SK-N-SH (cell line): ENCODE data around the gene RCOR3. TPM values are rescaled to one million over a fixed set of nuclear protein-coding genes. Genes with fewer than 3 reads are reported as not detected.

Experiments
- CTCF ChIA-PET: fragments of 300-600, 350-600 bp; formaldehyde crosslinking; extraction: SDS; loops from one replicate; lab custom pipeline; 2021; lab: Yijun Ruan, JAX
- POLR2A ChIA-PET: fragments of 350-600 bp; sonication (Branson Sonifier 250); formaldehyde crosslinking; extraction: SDS; loops from one replicate; lab custom pipeline; 2020; ENCODE audit warnings: antibody characterized with exemption, inconsistent platforms; lab: Yijun Ruan, JAX
- DNase-seq: peaks from one replicate; pipeline ENCODE4 v3.0.0; 2012
- H2AFZ ChIP-seq: fragments of 200-600 bp; sonication (generic); 2 replicates; pipeline ENCODE4 v1.8.1; 2016; ENCODE audit warnings: antibody characterized with exemption, mild to moderate bottlenecking, low read depth
- H3F3A ChIP-seq: fragments of 200-600 bp; sonication (generic); replicated peaks from 2 replicates; pipeline ENCODE3; 2016; ENCODE audit warnings: antibody characterized with exemption, mild to moderate bottlenecking; ENCODE audit not compliant: insufficient read depth
- H3K27ac ChIP-seq, 2 experiments: fragments of 200-500 bp in 1 of 2; fragments of 200-600 bp in 1 of 2; sonication (Bioruptor generic) in 1 of 2; sonication (generic), shearing (Covaris generic) in 1 of 2; 2 replicates each; pipeline versions ENCODE4 v1.5.1 to v1.6.1; 2014 to 2016; ENCODE audit warnings: low read depth in 2 of 2, inconsistent platforms in 1 of 2, low read length in 1 of 2, mild to moderate bottlenecking in 1 of 2, mixed read lengths in 1 of 2
- H3K27me3 ChIP-seq: fragments of 200-600 bp; sonication (generic), shearing (Covaris generic); 2 replicates; pipeline ENCODE4 v1.6.1; 2016; ENCODE audit warnings: mixed run types; ENCODE audit not compliant: insufficient read depth
- H3K36me3 ChIP-seq, 2 experiments: fragments of 200-500 bp in 1 of 2; fragments of 200-600 bp in 1 of 2; sonication (Bioruptor generic) in 1 of 2; sonication (generic) in 1 of 2; replicated peaks in 1 of 2; 2 replicates each; pipeline versions ENCODE3 to v1.5.1; 2014 to 2016; ENCODE audit warnings: low read length in 1 of 2, mild to moderate bottlenecking in 1 of 2; ENCODE audit not compliant: insufficient read depth in 2 of 2, control insufficient read depth in 1 of 2
- H3K4me1 ChIP-seq, 2 experiments: fragments of 200-500 bp in 1 of 2; fragments of 200-600 bp in 1 of 2; sonication (Bioruptor generic) in 1 of 2; sonication (generic), shearing (Covaris generic) in 1 of 2; 2 replicates each; pipeline versions ENCODE4 v1.5.1 to v1.6.1; 2014 to 2016; ENCODE audit warnings: low read depth in 1 of 2, low read length in 1 of 2, mixed run types in 1 of 2; ENCODE audit not compliant: insufficient read depth in 2 of 2, control insufficient read depth in 1 of 2
- H3K4me2 ChIP-seq: fragments of 200-600 bp; sonication (generic), shearing (Covaris generic); 2 replicates; pipeline ENCODE4 v1.6.1; 2017; ENCODE audit warnings: mixed run types
- H3K4me3 ChIP-seq, 2 experiments: fragments of 200-500 bp in 1 of 2; fragments of 200-600 bp in 1 of 2; sonication (Bioruptor generic) in 1 of 2; sonication (generic), shearing (Covaris generic) in 1 of 2; 2 replicates each; pipeline versions ENCODE4 v1.5.1 to v1.8.1; 2014 to 2016; ENCODE audit warnings: low read depth in 2 of 2, inconsistent platforms in 1 of 2, low read length in 1 of 2, mild to moderate bottlenecking in 1 of 2, mixed read lengths in 1 of 2, moderate library complexity in 1 of 2
- H3K79me2 ChIP-seq: fragments of 200-600 bp; sonication (generic); 2 replicates; pipeline ENCODE4 v1.8.1; 2017; ENCODE audit warnings: mild to moderate bottlenecking; ENCODE audit not compliant: insufficient read depth
- H3K9ac ChIP-seq: fragments of 200-600 bp; sonication (generic); 2 replicates; pipeline ENCODE4 v1.6.1; 2017; ENCODE audit warnings: mixed run types
- H3K9me2 ChIP-seq: fragments of 200-600 bp; sonication (generic); 2 replicates; pipeline ENCODE4 v1.6.1; 2017; ENCODE audit warnings: mixed run types
- H3K9me3 ChIP-seq: fragments of 200-600 bp; sonication (generic); 2 replicates; pipeline ENCODE4 v1.6.1; 2017; ENCODE audit warnings: mixed run types, mild to moderate bottlenecking, moderate library complexity
- H4K20me1 ChIP-seq: fragments of 200-600 bp; sonication (generic); 2 replicates; pipeline ENCODE4 v1.6.1; 2017; ENCODE audit warnings: mild to moderate bottlenecking, mixed run types; ENCODE audit not compliant: insufficient read depth
- CHD2 ChIP-seq: fragments of 150-350 bp; IDR thresholded peaks from 2 replicates; pipeline ENCODE4 v1.6.1; 2018; ENCODE audit warnings: low read length; ENCODE audit not compliant: partially characterized antibody
- CTCF ChIP-seq: fragments of 200-600 bp; sonication (generic); IDR thresholded peaks from 2 replicates; pipeline ENCODE4 v1.6.1; 2017; ENCODE audit warnings: antibody characterized with exemption, mild to moderate bottlenecking, moderate library complexity
- FOSL2 ChIP-seq: IDR thresholded peaks from 2 replicates; pipeline ENCODE4 v1.4.0; 2012; ENCODE audit warnings: low read depth, mild to moderate bottlenecking, moderate library complexity, borderline replicate concordance
- JUND ChIP-seq: IDR thresholded peaks from 2 replicates; pipeline ENCODE4 v1.4.0; 2012
- NFIC ChIP-seq: IDR thresholded peaks from 2 replicates; pipeline ENCODE4 v1.4.0; 2012; ENCODE audit warnings: borderline replicate concordance
- PBX3 ChIP-seq: IDR thresholded peaks from 2 replicates; pipeline ENCODE4; 2012
- TCF12 ChIP-seq: IDR thresholded peaks from 2 replicates; pipeline ENCODE4 v1.4.0; 2012
- USF1 ChIP-seq: IDR thresholded peaks from 2 replicates; pipeline ENCODE4 v1.4.0; 2012; ENCODE audit warnings: low read depth, borderline replicate concordance
- YY1 ChIP-seq: IDR thresholded peaks from 2 replicates; pipeline ENCODE4 v1.4.0; 2012; ENCODE audit warnings: low read depth, mild to moderate bottlenecking
- WGBS: methylation state at CpG from one replicate; pipeline ENCODE4 v1.1.6; 2017; ENCODE audit warnings: low lambda C conversion rate; 5-methylcytosine and 5-hydroxymethylcytosine counted together
- polyA plus RNA-seq, 3 experiments: library from polyadenylated mRNA; depleted of rRNA; stranded (reverse); fragments of >200 nt; gene quantifications; 2 replicates each; pipeline ENCODE4 v1.2.3, GENCODE V29; 2012
- TF ChIP-seq, protein P1 (sequence below): fragments of 150-350 bp; IDR thresholded peaks from 2 replicates; pipeline ENCODE4 v1.6.1; 2016; ENCODE audit warnings: mild to moderate bottlenecking, low read depth, low read length
- TF ChIP-seq, protein P2 (sequence below): fragments of 150-350 bp; IDR thresholded peaks from 2 replicates; pipeline ENCODE4 v1.6.1; 2017; ENCODE audit warnings: antibody characterized with exemption, low read length, low read depth, borderline replicate concordance
- TF ChIP-seq, protein P3 (sequence below): IDR thresholded peaks from 2 replicates; pipeline ENCODE4 v1.4.0; 2012; ENCODE audit warnings: low read depth
- TF ChIP-seq, protein P4 (sequence below): IDR thresholded peaks from 2 replicates; pipeline ENCODE4 v1.4.0; 2012; ENCODE audit warnings: low read depth, borderline replicate concordance

Gene RCOR3
- polyA plus RNA-seq, 1 of the 3 experiments (the other 2 are of a cell fraction) = 18.7 TPM

- TF ChIP-seq, protein P1, sequence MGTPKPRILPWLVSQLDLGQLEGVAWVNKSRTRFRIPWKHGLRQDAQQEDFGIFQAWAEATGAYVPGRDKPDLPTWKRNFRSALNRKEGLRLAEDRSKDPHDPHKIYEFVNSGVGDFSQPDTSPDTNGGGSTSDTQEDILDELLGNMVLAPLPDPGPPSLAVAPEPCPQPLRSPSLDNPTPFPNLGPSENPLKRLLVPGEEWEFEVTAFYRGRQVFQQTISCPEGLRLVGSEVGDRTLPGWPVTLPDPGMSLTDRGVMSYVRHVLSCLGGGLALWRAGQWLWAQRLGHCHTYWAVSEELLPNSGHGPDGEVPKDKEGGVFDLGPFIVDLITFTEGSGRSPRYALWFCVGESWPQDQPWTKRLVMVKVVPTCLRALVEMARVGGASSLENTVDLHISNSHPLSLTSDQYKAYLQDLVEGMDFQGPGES = no peak
- TF ChIP-seq, protein P2, sequence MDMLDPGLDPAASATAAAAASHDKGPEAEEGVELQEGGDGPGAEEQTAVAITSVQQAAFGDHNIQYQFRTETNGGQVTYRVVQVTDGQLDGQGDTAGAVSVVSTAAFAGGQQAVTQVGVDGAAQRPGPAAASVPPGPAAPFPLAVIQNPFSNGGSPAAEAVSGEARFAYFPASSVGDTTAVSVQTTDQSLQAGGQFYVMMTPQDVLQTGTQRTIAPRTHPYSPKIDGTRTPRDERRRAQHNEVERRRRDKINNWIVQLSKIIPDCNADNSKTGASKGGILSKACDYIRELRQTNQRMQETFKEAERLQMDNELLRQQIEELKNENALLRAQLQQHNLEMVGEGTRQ = no peak
- no peak for TF ChIP-seq CHD2
- TF ChIP-seq YY1 = no peak
- TF ChIP-seq FOSL2 = no peak
- TF ChIP-seq CTCF = no peak
- no peak for TF ChIP-seq USF1
- no peak for TF ChIP-seq TCF12
Observed at GRCh38 chr1:211285196-211285595, 26.0 kb downstream of the RCOR3 start (continued).

GRCh38 chr1:211287218-211287617, 28.1 kb downstream of the RCOR3 start:
- H3K9ac ChIP-seq = no peak overlapping the region
- POLR2A ChIA-PET = no interaction called here
- DNase-seq = no peak
- peaks cover 5% of the 10 kb centered on the region for H3F3A ChIP-seq
- no peak overlapping the region for H3K4me3 ChIP-seq
- no peak overlapping the region for H2AFZ ChIP-seq
- H3K9me3 ChIP-seq = no peaks in the 10 kb centered on the region
- no peaks in the 10 kb centered on the region for H3K4me1 ChIP-seq
- H3K9me2 ChIP-seq = no peaks in the 10 kb centered on the region
- peaks cover 7% of the 10 kb centered on the region; the same call in 1 of the 2 replicates for H3K79me2 ChIP-seq
- WGBS = 95% methylated on average over 3 of the region's 3 CpGs
- TF ChIP-seq PBX3 (no peak), NFIC (no peak), JUND (no peak), CHD2 (no peak), TCF12 (no peak)
- TF ChIP-seq, protein P3, sequence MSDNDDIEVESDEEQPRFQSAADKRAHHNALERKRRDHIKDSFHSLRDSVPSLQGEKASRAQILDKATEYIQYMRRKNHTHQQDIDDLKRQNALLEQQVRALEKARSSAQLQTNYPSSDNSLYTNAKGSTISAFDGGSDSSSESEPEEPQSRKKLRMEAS = no peak
- TF ChIP-seq, protein P4, sequence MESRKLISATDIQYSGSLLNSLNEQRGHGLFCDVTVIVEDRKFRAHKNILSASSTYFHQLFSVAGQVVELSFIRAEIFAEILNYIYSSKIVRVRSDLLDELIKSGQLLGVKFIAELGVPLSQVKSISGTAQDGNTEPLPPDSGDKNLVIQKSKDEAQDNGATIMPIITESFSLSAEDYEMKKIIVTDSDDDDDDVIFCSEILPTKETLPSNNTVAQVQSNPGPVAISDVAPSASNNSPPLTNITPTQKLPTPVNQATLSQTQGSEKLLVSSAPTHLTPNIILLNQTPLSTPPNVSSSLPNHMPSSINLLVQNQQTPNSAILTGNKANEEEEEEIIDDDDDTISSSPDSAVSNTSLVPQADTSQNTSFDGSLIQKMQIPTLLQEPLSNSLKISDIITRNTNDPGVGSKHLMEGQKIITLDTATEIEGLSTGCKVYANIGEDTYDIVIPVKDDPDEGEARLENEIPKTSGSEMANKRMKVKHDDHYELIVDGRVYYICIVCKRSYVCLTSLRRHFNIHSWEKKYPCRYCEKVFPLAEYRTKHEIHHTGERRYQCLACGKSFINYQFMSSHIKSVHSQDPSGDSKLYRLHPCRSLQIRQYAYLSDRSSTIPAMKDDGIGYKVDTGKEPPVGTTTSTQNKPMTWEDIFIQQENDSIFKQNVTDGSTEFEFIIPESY = no peak
- no peaks in the 10 kb centered on the region for H3K27me3 ChIP-seq
- CTCF ChIA-PET = no interaction called here
- H3K4me2 ChIP-seq = no peak overlapping the region
- no peak overlapping the region for H3K27ac ChIP-seq
- no peaks in the 10 kb centered on the region for H4K20me1 ChIP-seq
- peaks cover 67 to 75% of the 10 kb centered on the region in 2 experiments for H3K36me3 ChIP-seq
